HG03159 (cell line): ENCODE results near the gene KDM4B.
"Not testable (repeated sequence)": the region's sequence is repeated elsewhere in the genome, so short reads cannot be mapped to it uniquely, and the experiment has no call there.

Source experiments
- ATAC-seq: cut with Tn5 transposase; IDR thresholded peaks from one replicate; pipeline ENCODE4 v1.9.1; 2021; ENCODE audit warnings: mild to moderate bottlenecking, moderate library complexity; ENCODE audit not compliant: unreplicated experiment

KDM4B gene

DNA sequence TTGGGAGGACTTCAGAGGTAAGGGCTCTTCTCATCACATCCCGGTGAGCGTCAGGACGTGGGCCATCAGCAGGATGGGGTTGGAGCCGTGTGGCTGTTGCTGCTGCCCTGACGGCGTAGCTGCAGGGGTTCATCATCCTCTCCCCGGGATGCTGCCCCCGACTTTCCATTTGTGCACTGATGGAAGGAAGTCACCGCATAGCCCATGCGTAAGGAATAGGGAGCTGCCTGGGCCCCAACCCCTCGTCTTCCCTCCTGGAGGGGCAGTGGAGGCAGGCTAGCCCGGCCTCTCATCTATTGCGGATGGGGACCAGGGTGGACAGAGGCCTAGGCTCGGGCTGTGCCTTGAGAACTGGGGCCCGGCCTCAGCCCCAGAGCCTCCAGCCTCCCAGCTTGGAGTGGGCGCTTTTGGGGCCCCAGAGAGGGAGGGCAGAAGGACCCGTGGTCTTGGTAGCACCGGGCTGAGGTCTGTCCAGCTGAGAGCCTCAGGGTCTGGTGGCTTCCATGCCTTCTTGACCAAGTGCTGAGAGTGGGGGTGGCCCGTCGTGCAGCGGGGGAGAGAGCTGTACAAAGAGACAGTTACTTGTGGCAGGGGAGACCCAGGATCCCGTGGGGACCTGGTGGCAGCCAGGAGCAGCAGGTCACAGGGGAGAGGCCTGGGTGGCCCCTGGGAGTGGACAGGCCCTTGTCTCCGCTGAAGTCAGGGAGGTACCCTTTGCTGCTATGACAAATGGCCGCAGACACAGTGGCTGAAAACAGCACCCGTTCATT lies 44.0 kb downstream of the KDM4B start:
- no peak for ATAC-seq

DNA sequence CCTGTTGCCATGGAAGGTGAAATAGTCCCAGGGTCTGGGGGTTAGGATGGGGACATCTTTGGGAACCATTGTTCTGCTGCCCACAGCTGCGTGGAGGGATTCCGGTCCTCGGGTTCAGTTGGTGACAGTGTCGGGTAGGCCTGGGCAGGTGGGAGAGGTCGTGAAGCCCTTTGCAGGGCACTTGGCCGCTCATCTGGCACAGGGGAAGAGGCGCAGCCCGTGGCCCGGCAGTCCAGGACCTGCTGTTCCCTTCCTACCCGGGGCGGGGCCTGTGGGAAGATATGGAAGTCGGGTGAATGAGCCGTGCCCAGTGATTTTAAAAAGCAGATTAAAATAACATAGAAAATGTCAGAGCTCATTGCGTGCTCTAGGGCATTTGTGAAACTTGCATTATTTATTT lies 44.8 kb downstream of the KDM4B start:
- no peak for ATAC-seq

DNA sequence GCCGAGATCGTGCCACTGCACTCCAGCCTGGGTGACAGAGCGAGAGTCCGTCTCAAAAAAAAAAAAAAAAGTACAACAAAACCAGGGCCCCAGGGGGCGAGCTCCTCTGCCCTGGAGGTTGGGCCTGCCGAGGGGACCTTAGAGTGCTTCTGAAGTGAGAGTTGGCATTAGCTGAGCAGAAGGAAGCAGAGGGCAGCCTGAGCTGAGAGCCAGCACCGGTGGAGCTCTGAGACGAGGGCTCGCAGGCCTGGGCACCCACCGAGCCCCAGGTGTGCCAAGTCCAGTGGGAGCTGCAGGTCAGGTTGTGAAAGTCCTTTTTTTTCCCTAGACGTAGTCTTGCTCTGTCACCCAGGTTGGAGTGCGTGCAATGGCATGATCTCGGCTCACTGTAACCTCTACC lies 46.0 kb downstream of the KDM4B start:
- ATAC-seq = no peak

- no peak for ATAC-seq
Observed at GRCh38 chr19:5016268-5016667, 47.4 kb downstream of the KDM4B start.

GRCh38 chr19:5016781-5017180 lies 47.9 kb downstream of the KDM4B start:
- no peak for ATAC-seq

GRCh38 chr19:5017235-5017634 lies 48.3 kb downstream of the KDM4B start:
- ATAC-seq = no peak

DNA sequence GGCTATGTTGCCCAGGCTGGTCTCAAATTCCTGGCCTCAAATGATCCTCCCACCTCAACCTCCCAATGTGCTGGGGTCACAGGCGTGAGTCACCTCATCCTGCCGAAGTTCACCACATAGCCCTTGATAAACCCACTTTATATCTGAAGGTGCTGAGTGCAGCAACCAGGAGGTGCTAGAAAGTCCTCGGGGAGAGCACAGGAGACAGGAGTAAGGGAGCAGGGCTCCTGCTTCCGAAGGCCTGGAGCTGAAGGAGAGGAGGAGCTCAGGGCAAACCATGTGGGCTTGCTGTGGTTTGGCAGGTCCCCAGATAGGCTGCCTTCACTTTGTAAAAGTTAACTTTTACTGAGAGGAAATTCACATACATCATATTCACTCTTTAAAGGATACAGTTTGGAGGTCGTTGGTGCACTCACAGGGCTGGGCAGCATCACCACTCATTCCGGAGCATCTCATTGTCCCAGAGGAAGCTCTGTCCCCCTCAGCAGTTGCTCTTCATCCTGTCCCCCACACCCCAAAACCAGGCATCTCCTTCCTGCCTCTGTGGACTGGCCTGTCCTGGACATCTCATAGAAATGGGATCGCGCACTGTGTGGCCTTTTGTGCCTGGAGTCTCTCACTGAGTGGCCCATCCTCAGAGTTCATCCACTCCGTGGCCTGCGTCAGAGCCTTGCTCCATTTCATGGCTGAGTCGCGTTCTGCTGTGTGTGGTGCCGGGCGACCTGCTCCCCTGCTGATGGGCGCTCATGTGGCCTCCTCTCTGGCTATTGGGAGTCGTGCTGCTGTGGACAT lies 49.5 kb downstream of the KDM4B start:
- no peak for ATAC-seq

GRCh38 chr19:5020368-5020767 lies 51.5 kb downstream of the KDM4B start:
- no peak for ATAC-seq

DNA sequence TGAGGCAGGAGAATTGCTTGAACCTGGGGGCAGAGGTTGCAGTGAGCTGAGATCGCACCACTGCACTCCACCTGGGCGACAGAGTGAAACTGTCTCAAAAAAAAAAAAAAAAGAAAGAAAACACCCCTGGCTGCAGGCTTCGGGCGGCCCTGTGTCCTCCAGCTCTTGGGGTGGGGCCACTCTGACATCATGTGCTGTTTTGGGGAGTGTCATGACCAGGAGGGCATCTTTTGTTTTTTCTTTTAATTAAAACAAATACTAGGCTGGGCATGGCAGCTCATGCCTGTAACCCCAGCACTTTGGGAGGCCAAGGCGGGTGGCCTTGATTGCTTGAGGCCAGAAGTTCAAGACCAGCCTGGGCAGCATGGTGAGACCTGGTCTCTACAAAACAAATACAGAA lies 52.1 kb downstream of the KDM4B start:
- ATAC-seq = no peak

- no peak for ATAC-seq
Observed at GRCh38 chr19:5022066-5022860, 53.4 kb downstream of the KDM4B start.

DNA sequence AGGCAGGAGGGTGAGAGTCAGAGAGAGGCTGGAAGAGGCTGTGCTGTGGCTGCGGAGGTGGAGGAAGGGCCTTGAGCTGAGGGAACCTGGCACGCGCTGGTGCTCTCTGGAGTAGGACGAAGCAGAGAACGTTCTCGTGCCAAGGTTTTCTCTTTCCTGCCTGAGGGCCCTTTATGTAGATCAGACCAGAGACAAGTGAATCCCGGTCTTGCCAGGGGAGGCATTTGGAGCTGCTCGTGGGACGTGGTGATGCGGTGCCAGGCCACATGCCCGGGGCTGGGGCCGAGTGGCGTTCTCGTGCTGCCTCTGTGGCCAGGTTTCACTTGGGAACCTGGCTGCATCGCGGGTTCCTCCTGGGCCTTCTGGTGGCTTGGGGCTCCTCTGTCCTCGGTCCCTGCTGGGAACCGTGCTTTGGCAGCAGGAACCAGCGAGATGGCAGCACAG lies 54.2 kb downstream of the KDM4B start:
- ATAC-seq = no peak

DNA sequence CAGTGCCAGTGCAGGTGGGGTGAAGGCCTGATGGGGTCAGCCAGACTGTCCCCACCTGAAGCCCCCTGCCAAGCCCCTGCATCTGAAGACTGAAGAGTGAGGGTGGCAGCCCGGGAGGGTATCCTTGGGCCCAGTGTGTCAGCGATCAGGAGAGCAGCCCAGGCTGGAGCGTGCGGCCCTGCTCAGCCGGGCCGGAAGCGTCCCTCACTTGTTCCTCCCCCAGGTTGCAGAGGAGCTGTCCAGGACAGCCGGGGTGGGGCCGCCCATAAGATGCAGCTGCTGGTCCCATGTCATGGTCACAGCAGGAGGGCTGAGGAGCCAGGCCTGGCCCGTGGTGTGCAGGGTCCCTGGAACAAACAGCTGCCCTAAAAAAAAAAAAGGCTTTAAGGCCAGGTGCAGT lies 55.4 kb downstream of the KDM4B start:
- no peak for ATAC-seq

GRCh38 chr19:5025027-5025426 lies 56.1 kb downstream of the KDM4B start:
- ATAC-seq = no peak

DNA sequence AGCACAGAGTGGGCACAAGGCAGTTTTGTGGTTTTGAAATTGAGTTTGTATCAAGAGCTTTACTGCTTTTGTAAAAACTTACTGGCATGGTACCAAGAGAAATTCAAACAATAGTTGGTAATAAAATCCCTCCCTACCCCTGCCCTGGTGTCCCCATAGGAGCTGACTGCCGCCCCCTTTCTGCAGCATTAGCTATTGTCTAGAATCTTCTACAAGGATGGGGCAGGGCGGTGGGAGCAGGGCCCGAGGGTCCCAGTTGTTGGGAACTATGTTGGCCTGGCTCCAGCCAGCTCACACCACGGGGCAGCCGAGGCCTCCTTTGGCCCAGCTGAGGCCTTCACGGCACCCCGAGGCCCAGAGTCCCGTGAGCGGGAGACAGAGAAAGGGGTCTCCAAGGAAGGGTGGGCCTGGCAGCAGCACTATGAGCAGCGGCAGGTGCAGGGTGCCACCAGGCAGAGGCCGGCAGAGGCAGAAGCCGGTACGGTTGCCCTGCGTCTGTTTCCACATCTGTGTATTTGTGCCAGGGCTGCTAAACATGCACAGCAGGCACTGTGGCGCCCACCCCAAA lies 57.9 kb downstream of the KDM4B start:
- no peak for ATAC-seq

GRCh38 chr19:5028229-5028886 lies 59.4 kb downstream of the KDM4B start:
- no peak for ATAC-seq

DNA sequence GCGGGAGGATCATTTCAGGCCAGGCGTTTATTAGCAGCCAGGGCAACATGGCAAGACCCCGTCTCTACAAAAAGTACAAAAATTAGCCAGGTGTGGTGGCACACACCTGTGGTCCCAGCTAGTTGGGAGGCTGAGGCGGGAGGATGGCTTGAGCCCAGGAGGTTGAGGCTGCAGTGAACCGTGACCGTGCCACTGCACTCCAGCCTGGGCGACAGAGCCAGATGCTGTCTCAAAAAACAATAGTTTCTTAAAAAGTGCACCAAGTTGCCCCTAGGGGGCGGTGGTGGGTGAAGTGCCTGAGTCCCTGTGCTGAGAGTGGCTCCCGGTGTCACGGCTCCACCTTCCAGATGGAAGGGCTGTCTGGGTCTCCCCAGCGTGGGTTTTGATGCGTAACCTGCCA lies 60.7 kb downstream of the KDM4B start:
- not testable (repeated sequence) for ATAC-seq

GRCh38 chr19:5030136-5030820 lies 61.4 kb downstream of the KDM4B start:
- ATAC-seq = no peak

DNA sequence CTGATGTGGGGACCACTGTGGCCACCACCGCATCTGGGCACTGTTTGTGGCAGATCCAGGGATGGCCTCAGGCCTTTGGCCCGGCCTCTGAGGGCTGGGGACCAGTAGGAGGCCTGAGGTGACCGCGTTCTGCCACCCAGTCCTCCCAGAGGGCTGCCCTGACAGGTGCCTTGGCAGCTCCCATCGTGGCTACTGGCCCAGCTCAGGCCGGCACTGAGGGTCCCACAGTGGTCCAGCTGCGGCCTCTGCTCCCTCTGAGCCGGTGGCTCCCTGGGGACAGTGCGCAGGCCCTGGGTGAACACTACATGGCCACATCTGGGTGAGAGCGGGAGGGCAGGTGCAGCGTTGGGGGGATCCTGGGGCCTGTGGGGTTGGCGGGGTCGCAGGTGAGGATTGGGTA lies 61.9 kb downstream of the KDM4B start:
- no peak for ATAC-seq

- no peak for ATAC-seq
Observed at GRCh38 chr19:5031231-5032100, 62.6 kb downstream of the KDM4B start.
